Stimulated activated CD4-positive, alpha-beta T cell treated with anti-CD3 and anti-CD28 coated beads, Interleukin-4, amount 100 ng/mL, for 1 hour (primary cell): ENCODE data around the gene OVOL3.
"Not testable (repeated sequence)": the region's sequence is repeated elsewhere in the genome, so short reads cannot be mapped to it uniquely, and the experiment has no call there.

Experiments
- DNase-seq: peaks from one replicate; pipeline ENCODE4 v3.0.0-alpha.2; 2020

Gene OVOL3

GRCh38 chr19:36101550-36102327 is 9.2 kb upstream of the OVOL3 start:
- DNase-seq, result no peak

- no peak for DNase-seq
These were observed 7.8 kb upstream of the OVOL3 start for GRCh38 chr19:36103040-36103626.

- no peak for DNase-seq
These were observed 6.9 kb upstream of the OVOL3 start for GRCh38 chr19:36103842-36104552.

- DNase-seq, result no peak
These were observed 4.5 kb upstream of the OVOL3 start for GRCh38 chr19:36106441-36106840.

GRCh38 chr19:36106991-36107390 is 4.0 kb upstream of the OVOL3 start:
- DNase-seq, result no peak

GRCh38 chr19:36108684-36109083 is 2.3 kb upstream of the OVOL3 start:
- DNase-seq, result no peak

- DNase-seq, result no peak
These were observed 227 bp downstream of the OVOL3 start for GRCh38 chr19:36111200-36111539.

GRCh38 chr19:36112678-36113077 is 1.7 kb downstream of the OVOL3 start:
- DNase-seq, result no peak

- no peak for DNase-seq
These were observed 2.5 kb downstream of the OVOL3 start for GRCh38 chr19:36113425-36113824.

GRCh38 chr19:36113894-36114720 is 3.2 kb downstream of the OVOL3 start:
- DNase-seq, result peak; percentile 28

- DNase-seq, result peak; percentile 98
These were observed 3.9 kb downstream of the OVOL3 start, which contains the start of gene POLR2I for GRCh38 chr19:36114721-36115452. TSS of gene POLR2I (minus strand) at chr19:36114875. CDS start at chr19:36114856, 19 bp downstream.

- peak; percentile 91 for DNase-seq
These were observed 4.8 kb downstream of the OVOL3 start, which contains the start of gene TBCB for GRCh38 chr19:36115453-36116343. TSS of gene TBCB (plus strand) at chr19:36115468. CDS start at chr19:36115561, 93 bp downstream.

- DNase-seq, result no peak
These were observed 5.3 kb downstream of the OVOL3 start for GRCh38 chr19:36116344-36116637.

- DNase-seq, result no peak
These were observed 9.4 kb downstream of the OVOL3 start for GRCh38 chr19:36120092-36120983.

GRCh38 chr19:36120984-36121358 is 10.0 kb downstream of the OVOL3 start:
- DNase-seq, result no peak

- DNase-seq, result no peak
These were observed 10.7 kb downstream of the OVOL3 start for GRCh38 chr19:36121486-36122124.

- DNase-seq, result no peak
These were observed 14.6 kb downstream of the OVOL3 start for GRCh38 chr19:36125557-36125956.

GRCh38 chr19:36128392-36128736 is 17.4 kb downstream of the OVOL3 start:
- DNase-seq, result no peak

GRCh38 chr19:36131221-36131620 is 20.3 kb downstream of the OVOL3 start:
- DNase-seq, result not testable (repeated sequence)

GRCh38 chr19:36134867-36135266 is 23.9 kb downstream of the OVOL3 start:
- DNase-seq, result not testable (repeated sequence)
